Measurements from ENCODE around the gene NCAPG2.
A peak's percentile ranks its signal among the peaks of the same experiment; 100 is the strongest.

The NCAPG2 gene

GRCh38 chr7:158745057-158745715 lies 40.6 kb upstream of the NCAPG2 start:
- Histone ChIP-seq H3K27ac (ENCODE audit: poor library complexity, severe bottlenecking) (no peak overlapping the region), H3K9me3 (ENCODE audit: severe bottlenecking) (no peaks in the 10 kb centered on the region), H3K4me3 (ENCODE audit: severe bottlenecking) (no peak overlapping the region), H3K4me1 (ENCODE audit: insufficient read depth, poor library complexity, severe bottlenecking) (peaks cover 10% of the 10 kb centered on the region), H3K36me3 (ENCODE audit: low read depth) (peaks cover 86% of the 10 kb centered on the region), H3K27me3 (ENCODE audit: insufficient read depth, poor library complexity, severe bottlenecking) (no peaks in the 10 kb centered on the region)
- ATAC-seq (ENCODE audit: low read depth) (no peak), DNase-seq (ENCODE audit: low spot score) (no peak)
- no peak for TF ChIP-seq CTCF (IDR thresholded peaks at IDR 0.05; ENCODE audit: poor library complexity, severe bottlenecking)

GRCh38 chr7:158744070-158744469 lies 39.5 kb upstream of the NCAPG2 start:
- Histone ChIP-seq H3K9me3 (ENCODE audit: severe bottlenecking) (no peaks in the 10 kb centered on the region), H3K27ac (ENCODE audit: poor library complexity, severe bottlenecking) (no peak overlapping the region), H3K4me3 (ENCODE audit: severe bottlenecking) (no peak overlapping the region), H3K27me3 (ENCODE audit: insufficient read depth, poor library complexity, severe bottlenecking) (no peaks in the 10 kb centered on the region), H3K36me3 (ENCODE audit: low read depth) (peaks cover 85% of the 10 kb centered on the region), H3K4me1 (ENCODE audit: insufficient read depth, poor library complexity, severe bottlenecking) (peaks cover 11% of the 10 kb centered on the region)
- DNase-seq (ENCODE audit: low spot score) (no peak), ATAC-seq (ENCODE audit: low read depth) (no peak)
- TF ChIP-seq CTCF (IDR thresholded peaks at IDR 0.05; ENCODE audit: poor library complexity, severe bottlenecking): no peak

- no peak for ATAC-seq (ENCODE audit: low read depth)
Observed at GRCh38 chr7:158743219-158743618, 38.6 kb upstream of the NCAPG2 start.

GRCh38 chr7:158742065-158742821 lies 37.6 kb upstream of the NCAPG2 start:
- ATAC-seq (ENCODE audit: low read depth) (no peak), DNase-seq (ENCODE audit: low spot score) (no peak)
- H3K36me3 ChIP-seq (ENCODE audit: low read depth): peaks cover 86% of the 10 kb centered on the region
- no peaks in the 10 kb centered on the region for H3K27me3 ChIP-seq (ENCODE audit: insufficient read depth, poor library complexity, severe bottlenecking)
- H3K27ac ChIP-seq (ENCODE audit: poor library complexity, severe bottlenecking): peak overlapping the region; percentile 86
- no peaks in the 10 kb centered on the region for H3K9me3 ChIP-seq (ENCODE audit: severe bottlenecking)
- H3K4me1 ChIP-seq (ENCODE audit: insufficient read depth, poor library complexity, severe bottlenecking): peaks cover 11% of the 10 kb centered on the region
- H3K4me3 ChIP-seq (ENCODE audit: severe bottlenecking): no peak overlapping the region
- no peak for TF ChIP-seq CTCF (IDR thresholded peaks at IDR 0.05; ENCODE audit: poor library complexity, severe bottlenecking)

More at GRCh38 chr7:158743219-158743618, 38.6 kb upstream of the NCAPG2 start:
- Histone ChIP-seq H3K36me3 (ENCODE audit: low read depth) (peaks cover 85% of the 10 kb centered on the region), H3K4me1 (ENCODE audit: insufficient read depth, poor library complexity, severe bottlenecking) (peaks cover 11% of the 10 kb centered on the region), H3K4me3 (ENCODE audit: severe bottlenecking) (no peak overlapping the region), H3K27me3 (ENCODE audit: insufficient read depth, poor library complexity, severe bottlenecking) (no peaks in the 10 kb centered on the region), H3K9me3 (ENCODE audit: severe bottlenecking) (no peaks in the 10 kb centered on the region), H3K27ac (ENCODE audit: poor library complexity, severe bottlenecking) (no peak overlapping the region)
- no peak for DNase-seq (ENCODE audit: low spot score)
- no peak for TF ChIP-seq CTCF (IDR thresholded peaks at IDR 0.05; ENCODE audit: poor library complexity, severe bottlenecking)

GRCh38 chr7:158741294-158741666 lies 36.7 kb upstream of the NCAPG2 start:
- DNase-seq (ENCODE audit: low spot score) (no peak), ATAC-seq (ENCODE audit: low read depth) (no peak)
- H3K36me3 ChIP-seq (ENCODE audit: low read depth): peaks cover 89% of the 10 kb centered on the region
- H3K4me1 ChIP-seq (ENCODE audit: insufficient read depth, poor library complexity, severe bottlenecking): peaks cover 11% of the 10 kb centered on the region
- peak overlapping the region; percentile 86 for H3K27ac ChIP-seq (ENCODE audit: poor library complexity, severe bottlenecking)
- TF ChIP-seq CTCF (IDR thresholded peaks at IDR 0.05; ENCODE audit: poor library complexity, severe bottlenecking): no peak
- H3K27me3 ChIP-seq (ENCODE audit: insufficient read depth, poor library complexity, severe bottlenecking): no peaks in the 10 kb centered on the region
- H3K9me3 ChIP-seq (ENCODE audit: severe bottlenecking): no peaks in the 10 kb centered on the region
- no peak overlapping the region for H3K4me3 ChIP-seq (ENCODE audit: severe bottlenecking)
